ENCODE data around the gene LPO.

DNA sequence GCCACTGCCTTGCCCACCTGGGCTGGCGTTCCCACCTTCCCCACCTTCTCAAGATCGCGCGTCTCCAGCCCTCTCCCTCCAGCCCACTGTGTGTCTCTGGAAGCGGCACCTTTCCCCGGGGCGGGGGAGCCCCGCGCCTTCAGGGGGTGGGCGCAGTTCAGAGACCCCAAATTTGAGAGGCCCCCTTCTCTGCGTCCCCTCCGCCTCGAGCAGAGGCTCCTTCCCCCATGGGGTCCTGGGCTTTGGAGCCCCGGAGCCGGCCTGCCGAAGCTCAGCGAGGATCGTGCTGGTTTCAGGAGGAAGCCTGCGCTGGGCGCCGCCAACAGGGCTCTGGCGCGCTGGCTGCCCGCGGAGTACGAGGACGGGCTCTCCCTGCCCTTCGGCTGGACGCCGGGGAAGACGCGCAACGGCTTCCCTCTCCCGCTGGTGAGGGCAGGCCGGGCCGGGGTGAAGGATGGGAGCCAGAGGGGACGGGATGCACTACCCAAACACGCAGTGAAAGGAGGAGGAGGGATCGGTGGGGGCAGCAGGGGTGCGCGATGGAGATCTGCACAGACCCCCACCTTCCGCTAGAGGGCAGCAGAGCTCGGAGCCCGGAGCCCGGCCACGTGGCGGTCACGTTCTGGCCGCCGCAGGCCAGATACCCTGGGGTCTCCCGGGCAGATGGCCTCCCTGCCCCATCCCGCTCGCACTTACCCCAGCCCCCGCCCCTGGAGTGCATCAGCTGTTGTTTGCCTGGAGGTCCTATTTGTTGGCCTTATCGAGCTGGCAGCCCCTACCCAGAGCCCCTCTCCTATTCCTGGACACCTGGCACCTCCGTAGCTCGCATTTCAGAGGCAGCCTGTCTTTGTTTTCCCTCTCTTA lies 11.1 kb downstream of the LPO start:
- TF ChIP-seq, protein P1, sequence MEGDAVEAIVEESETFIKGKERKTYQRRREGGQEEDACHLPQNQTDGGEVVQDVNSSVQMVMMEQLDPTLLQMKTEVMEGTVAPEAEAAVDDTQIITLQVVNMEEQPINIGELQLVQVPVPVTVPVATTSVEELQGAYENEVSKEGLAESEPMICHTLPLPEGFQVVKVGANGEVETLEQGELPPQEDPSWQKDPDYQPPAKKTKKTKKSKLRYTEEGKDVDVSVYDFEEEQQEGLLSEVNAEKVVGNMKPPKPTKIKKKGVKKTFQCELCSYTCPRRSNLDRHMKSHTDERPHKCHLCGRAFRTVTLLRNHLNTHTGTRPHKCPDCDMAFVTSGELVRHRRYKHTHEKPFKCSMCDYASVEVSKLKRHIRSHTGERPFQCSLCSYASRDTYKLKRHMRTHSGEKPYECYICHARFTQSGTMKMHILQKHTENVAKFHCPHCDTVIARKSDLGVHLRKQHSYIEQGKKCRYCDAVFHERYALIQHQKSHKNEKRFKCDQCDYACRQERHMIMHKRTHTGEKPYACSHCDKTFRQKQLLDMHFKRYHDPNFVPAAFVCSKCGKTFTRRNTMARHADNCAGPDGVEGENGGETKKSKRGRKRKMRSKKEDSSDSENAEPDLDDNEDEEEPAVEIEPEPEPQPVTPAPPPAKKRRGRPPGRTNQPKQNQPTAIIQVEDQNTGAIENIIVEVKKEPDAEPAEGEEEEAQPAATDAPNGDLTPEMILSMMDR (IDR thresholded peaks at IDR 0.05; ENCODE audit: low read length): peak; percentile 82
- TF ChIP-seq EZH2 (optimal IDR thresholded peaks at IDR 0.05; ENCODE audit: low read depth, low read length) (no peak), EZH2phosphoT487 (IDR thresholded peaks at IDR 0.05; ENCODE audit: low read length) (no peak)

All from MM.1S (cell line).